ENCODE measurements around the gene SPRY1. TPM values are rescaled to one million over a fixed set of nuclear protein-coding genes. Genes with fewer than 3 reads are reported as not detected.

The SPRY1 gene
- total RNA-seq, 1 donor from 2014 or later, result 9.5 TPM

- intact Hi-C loops (cut with micrococcal nuclease), result no loop called here
Measured at GRCh38 chr4:123378794-123379193, 17.8 kb upstream of the SPRY1 start.

- intact Hi-C loops (cut with micrococcal nuclease), result no loop called here
Measured at GRCh38 chr4:123379392-123379791, 17.2 kb upstream of the SPRY1 start.

GRCh38 chr4:123380728-123381716 lies 15.6 kb upstream of the SPRY1 start:
- intact Hi-C loops (cut with micrococcal nuclease), result no loop called here

GRCh38 chr4:123381996-123382395 lies 14.6 kb upstream of the SPRY1 start:
- intact Hi-C loops (cut with micrococcal nuclease), result no loop called here

GRCh38 chr4:123383566-123383965 lies 13.0 kb upstream of the SPRY1 start:
- intact Hi-C loops (cut with micrococcal nuclease), result no loop called here

GRCh38 chr4:123386609-123387008 lies 10.0 kb upstream of the SPRY1 start:
- intact Hi-C loops (cut with micrococcal nuclease), result no loop called here

- intact Hi-C loops (cut with micrococcal nuclease), result loop anchor here (5.0 to 10.0 kb wide), 4 partner anchors 286 to 1566 kb away; partner anchors contain the start of genes BBS12 and CCNA2
Measured at GRCh38 chr4:123390846-123391456, 5.6 kb upstream of the SPRY1 start.

GRCh38 chr4:123393721-123394120 lies 2.9 kb upstream of the SPRY1 start:
- intact Hi-C loops (cut with micrococcal nuclease), result loop anchor here (5.0 to 10.0 kb wide), 4 partner anchors 289 to 1569 kb away; partner anchors contain the start of genes BBS12 and CCNA2

- intact Hi-C loops (cut with micrococcal nuclease), result loop anchor here (1.0 to 10.0 kb wide), 9 partner anchors 16 to 1573 kb away; partner anchors contain the start of genes BBS12, CCNA2 and NUDT6
Measured at GRCh38 chr4:123397144-123398065, 810 bp downstream of the SPRY1 start.

- intact Hi-C loops (cut with micrococcal nuclease), result loop anchor here (2.0 to 10.0 kb wide), 6 partner anchors 23 to 1573 kb away; partner anchors contain the start of genes BBS12, CCNA2 and NUDT6
Measured at GRCh38 chr4:123398066-123398852, 1.7 kb downstream of the SPRY1 start.

GRCh38 chr4:123398853-123399626 lies 2.4 kb downstream of the SPRY1 start:
- intact Hi-C loops (cut with micrococcal nuclease), result loop anchor here (1.0 to 10.0 kb wide), 8 partner anchors 17 to 1574 kb away; partner anchors contain the start of genes BBS12, CCNA2 and NUDT6

GRCh38 chr4:123399627-123400358 lies 3.2 kb downstream of the SPRY1 start:
- intact Hi-C loops (cut with micrococcal nuclease), result loop anchor here (1.0 to 10.0 kb wide), 8 partner anchors 17 to 1575 kb away; partner anchors contain the start of genes BBS12, CCNA2 and NUDT6

GRCh38 chr4:123401271-123402120 lies 4.9 kb downstream of the SPRY1 start:
- intact Hi-C loops (cut with micrococcal nuclease), result no loop called here

GRCh38 chr4:123402121-123402465 lies 5.5 kb downstream of the SPRY1 start:
- intact Hi-C loops (cut with micrococcal nuclease), result no loop called here

GRCh38 chr4:123403080-123403604 lies 6.5 kb downstream of the SPRY1 start:
- intact Hi-C loops (cut with micrococcal nuclease), result no loop called here

- intact Hi-C loops (cut with micrococcal nuclease), result no loop called here
Measured at GRCh38 chr4:123404533-123404932, 7.9 kb downstream of the SPRY1 start.

GRCh38 chr4:123405267-123405865 lies 8.8 kb downstream of the SPRY1 start:
- intact Hi-C loops (cut with micrococcal nuclease), result no loop called here
